ENCODE data around the gene RCC2.

DNA sequence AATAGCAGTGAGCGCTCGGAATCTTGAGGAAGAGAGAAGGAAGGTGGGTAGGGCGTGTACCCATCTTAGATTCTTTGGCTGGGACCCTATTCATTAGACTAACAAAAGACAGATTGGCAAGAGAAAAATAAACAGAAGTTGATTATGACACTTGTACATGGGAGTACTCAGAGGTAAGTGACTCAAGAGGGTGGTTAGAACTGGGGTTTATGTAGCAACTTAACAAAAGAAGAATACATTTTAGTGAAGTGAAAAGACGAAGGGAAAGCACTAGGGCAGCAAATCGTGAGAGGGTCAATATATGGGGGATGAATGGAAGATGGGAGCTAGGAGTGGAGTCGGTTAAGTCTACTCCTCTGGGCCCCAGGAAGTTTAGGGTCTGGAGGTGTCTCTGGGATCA, 25.8 kb upstream of the RCC2 start:
- TF ChIP-seq EZH2 (IDR thresholded peaks at IDR 0.05; ENCODE audit: borderline replicate concordance, low read depth, low read length, severe bottlenecking) (no peak), FOS (IDR thresholded peaks at IDR 0.05; ENCODE audit: borderline replicate concordance, insufficient read depth, low read length) (no peak)
- TF ChIP-seq, protein P1, sequence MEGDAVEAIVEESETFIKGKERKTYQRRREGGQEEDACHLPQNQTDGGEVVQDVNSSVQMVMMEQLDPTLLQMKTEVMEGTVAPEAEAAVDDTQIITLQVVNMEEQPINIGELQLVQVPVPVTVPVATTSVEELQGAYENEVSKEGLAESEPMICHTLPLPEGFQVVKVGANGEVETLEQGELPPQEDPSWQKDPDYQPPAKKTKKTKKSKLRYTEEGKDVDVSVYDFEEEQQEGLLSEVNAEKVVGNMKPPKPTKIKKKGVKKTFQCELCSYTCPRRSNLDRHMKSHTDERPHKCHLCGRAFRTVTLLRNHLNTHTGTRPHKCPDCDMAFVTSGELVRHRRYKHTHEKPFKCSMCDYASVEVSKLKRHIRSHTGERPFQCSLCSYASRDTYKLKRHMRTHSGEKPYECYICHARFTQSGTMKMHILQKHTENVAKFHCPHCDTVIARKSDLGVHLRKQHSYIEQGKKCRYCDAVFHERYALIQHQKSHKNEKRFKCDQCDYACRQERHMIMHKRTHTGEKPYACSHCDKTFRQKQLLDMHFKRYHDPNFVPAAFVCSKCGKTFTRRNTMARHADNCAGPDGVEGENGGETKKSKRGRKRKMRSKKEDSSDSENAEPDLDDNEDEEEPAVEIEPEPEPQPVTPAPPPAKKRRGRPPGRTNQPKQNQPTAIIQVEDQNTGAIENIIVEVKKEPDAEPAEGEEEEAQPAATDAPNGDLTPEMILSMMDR (IDR thresholded peaks at IDR 0.05; ENCODE audit: extremely low read depth in 1 of 2, insufficient read depth in 1 of 2, low read depth in 1 of 2, low read length in 2 of 2): no peak
